RWPE1 (cell line): Measurements from ENCODE around the gene TFIP11.
"Not testable (repeated sequence)": the region's sequence is repeated elsewhere in the genome, so short reads cannot be mapped to it uniquely, and the experiment has no call there.

Experiments used
- CTCF ChIA-PET: fragments of 350-600 bp; sonication (Branson Sonifier 250); formaldehyde crosslinking; extraction: SDS; loops from one replicate; lab custom pipeline; 2021; lab: Yijun Ruan, JAX
- POLR2A ChIA-PET: fragments of 400-600 bp; formaldehyde crosslinking; extraction: SDS; loops from one replicate; lab custom pipeline; 2020; ENCODE audit warnings: antibody characterized with exemption; ENCODE audit not compliant: low non-redundant PET; lab: Yijun Ruan, JAX
- DNase-seq: peaks from one replicate; pipeline ENCODE4 v3.0.0; 2012; ENCODE audit warnings: low spot score
- H3K27ac ChIP-seq: fragments of 450-650 bp; 2 replicates; pipeline ENCODE4 v1.5.1; 2017
- TF ChIP-seq, protein P1 (sequence below): fragments of 450-650 bp; conservative IDR thresholded peaks from 2 replicates; pipeline ENCODE4 v1.5.1; 2017; ENCODE audit warnings: low read depth, mild to moderate bottlenecking

The TFIP11 gene

GRCh38 chr22:26535603-26535908 is 23.3 kb upstream of the TFIP11 start:
- H3K27ac ChIP-seq: no peak overlapping the region
- ChIA-PET POLR2A (no interaction called here), CTCF (no interaction called here)
- TF ChIP-seq, protein P1, sequence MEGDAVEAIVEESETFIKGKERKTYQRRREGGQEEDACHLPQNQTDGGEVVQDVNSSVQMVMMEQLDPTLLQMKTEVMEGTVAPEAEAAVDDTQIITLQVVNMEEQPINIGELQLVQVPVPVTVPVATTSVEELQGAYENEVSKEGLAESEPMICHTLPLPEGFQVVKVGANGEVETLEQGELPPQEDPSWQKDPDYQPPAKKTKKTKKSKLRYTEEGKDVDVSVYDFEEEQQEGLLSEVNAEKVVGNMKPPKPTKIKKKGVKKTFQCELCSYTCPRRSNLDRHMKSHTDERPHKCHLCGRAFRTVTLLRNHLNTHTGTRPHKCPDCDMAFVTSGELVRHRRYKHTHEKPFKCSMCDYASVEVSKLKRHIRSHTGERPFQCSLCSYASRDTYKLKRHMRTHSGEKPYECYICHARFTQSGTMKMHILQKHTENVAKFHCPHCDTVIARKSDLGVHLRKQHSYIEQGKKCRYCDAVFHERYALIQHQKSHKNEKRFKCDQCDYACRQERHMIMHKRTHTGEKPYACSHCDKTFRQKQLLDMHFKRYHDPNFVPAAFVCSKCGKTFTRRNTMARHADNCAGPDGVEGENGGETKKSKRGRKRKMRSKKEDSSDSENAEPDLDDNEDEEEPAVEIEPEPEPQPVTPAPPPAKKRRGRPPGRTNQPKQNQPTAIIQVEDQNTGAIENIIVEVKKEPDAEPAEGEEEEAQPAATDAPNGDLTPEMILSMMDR: no peak
- DNase-seq: no peak

- DNase-seq: no peak
- H3K27ac ChIP-seq: no peak overlapping the region
- ChIA-PET POLR2A (no interaction called here), CTCF (no interaction called here)
- TF ChIP-seq, protein P1: no peak
Measured at GRCh38 chr22:26534874-26535602, 22.8 kb upstream of the TFIP11 start.

GRCh38 chr22:26534171-26534855 is 22.0 kb upstream of the TFIP11 start:
- peak overlapping the region; percentile 67 for H3K27ac ChIP-seq
- TF ChIP-seq, protein P1: no peak
- POLR2A ChIA-PET: no interaction called here
- CTCF ChIA-PET: no interaction called here
- DNase-seq: peak; percentile 29

DNA sequence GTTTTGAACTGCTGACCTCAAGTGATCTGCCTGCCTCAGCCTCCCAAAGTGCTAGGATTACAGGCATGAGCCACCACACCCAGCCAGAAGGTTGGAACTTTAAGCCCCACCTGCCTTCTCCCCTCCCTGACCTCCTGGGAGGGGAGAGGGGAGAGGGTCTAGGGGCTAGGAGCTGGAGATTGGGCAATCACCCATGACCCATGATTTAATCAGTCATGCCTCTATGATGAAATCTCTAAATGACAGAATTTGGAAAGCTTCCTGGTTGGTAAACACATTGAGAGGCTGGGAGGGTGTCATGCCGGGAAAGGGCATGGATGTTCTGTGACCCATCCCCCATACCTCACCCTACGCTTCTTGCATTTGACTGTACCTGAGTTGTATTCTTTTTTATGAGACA is 17.1 kb upstream of the TFIP11 start:
- peak overlapping the region; percentile 64 for H3K27ac ChIP-seq
- CTCF ChIA-PET: no interaction called here
- TF ChIP-seq, protein P1: no peak
- DNase-seq: peak; percentile 26
- POLR2A ChIA-PET: no interaction called here

- DNase-seq, POLR2A ChIA-PET, CTCF ChIA-PET: not testable (repeated sequence)
- H3K27ac ChIP-seq: peak overlapping the region; percentile 64
Measured at GRCh38 chr22:26528518-26528917, 16.2 kb upstream of the TFIP11 start.

- ChIA-PET CTCF (no interaction called here), POLR2A (no interaction called here)
- DNase-seq: no peak
- TF ChIP-seq, protein P1: no peak
- H3K27ac ChIP-seq: no peak overlapping the region
Measured at GRCh38 chr22:26527574-26528465, 15.5 kb upstream of the TFIP11 start.

GRCh38 chr22:26527167-26527566 is 14.9 kb upstream of the TFIP11 start:
- POLR2A ChIA-PET: no interaction called here
- TF ChIP-seq, protein P1: no peak
- CTCF ChIA-PET: no interaction called here
- DNase-seq: no peak
- no peak overlapping the region for H3K27ac ChIP-seq
